ENCODE measurements around the gene PUS1. TPM values are rescaled to one million over a fixed set of nuclear protein-coding genes. Genes with fewer than 3 reads are reported as not detected.

PUS1 gene
- total and polyA plus RNA-seq, 10 of the 15 experiments (the other 5 are each of a cell fraction or from before 2014, with no cell fraction given): 1.3 to 74.2 (median 25.4) TPM

DNA sequence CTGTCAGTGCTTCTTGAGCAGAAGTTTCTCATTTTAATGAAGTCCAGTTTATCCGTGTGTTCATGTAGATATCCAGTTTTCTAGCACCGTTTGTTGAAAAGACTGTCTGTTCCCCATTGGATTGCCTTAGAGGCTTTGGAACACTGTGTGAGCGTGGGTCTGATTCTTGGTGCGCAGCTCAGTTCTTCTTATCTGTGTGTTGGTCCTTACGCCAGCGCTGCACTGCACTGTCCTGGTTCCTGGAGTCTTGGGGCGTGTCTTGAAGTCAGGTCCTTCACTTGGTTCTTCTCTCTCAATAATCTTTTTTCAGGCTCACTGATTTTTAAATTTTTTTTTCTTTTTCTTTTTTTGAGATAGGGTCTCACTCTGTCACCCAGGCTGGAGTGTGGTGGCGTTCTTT, 46.2 kb downstream of the PUS1 start:
- WGBS (ENCODE audit: insufficient coverage, insufficient replicate concordance, low lambda C conversion rate, missing lambda C conversion rate): 99% methylated on average over 8 of the region's 8 CpGs
- no peaks in the 10 kb centered on the region for H3K4me1 ChIP-seq (ENCODE audit: control insufficient read depth, insufficient read depth, low read length)
- intact Hi-C loops (cut with micrococcal nuclease; ENCODE audit: unreplicated experiment) (no loop called here), in situ Hi-C loops (cut with MboI) (no loop called here)
- DNase-seq (ENCODE audit: low read depth, low spot score) (no peak), FAIRE-seq (no peak), ATAC-seq (no peak)
- peaks cover 4% of the 10 kb centered on the region; the same call in 1 of the 2 replicates for H3K79me2 ChIP-seq (ENCODE audit: control insufficient read depth, insufficient read depth, low read length)
- no peaks in the 10 kb centered on the region; the same call in 1 of the 2 replicates for H4K20me1 ChIP-seq (ENCODE audit: control insufficient read depth, insufficient read depth)
- no peaks in the 10 kb centered on the region for H3K9me3 ChIP-seq (replicated peaks; ENCODE audit: control insufficient read depth, insufficient read depth, low read length)
- H3K27ac ChIP-seq (ENCODE audit: control insufficient read depth, insufficient read depth): no peak overlapping the region
- peaks cover 2 to 4% of the 10 kb centered on the region in 2 experiments; a peak in 3 of 4 replicates for H3K36me3 ChIP-seq (ENCODE audit: control insufficient read depth in 2 of 2, insufficient read depth in 2 of 2, low read length in 1 of 2)
- no peaks in the 10 kb centered on the region for H3K27me3 ChIP-seq (replicated peaks in 1 of 2; ENCODE audit: control insufficient read depth in 2 of 2, insufficient read depth in 2 of 2, low read length in 1 of 2)
- no TSS peak for BruUV-seq (replicated peaks)
- H3K4me3 ChIP-seq: no peak overlapping the region
- TF ChIP-seq RUNX3 (IDR thresholded peaks at IDR 0.05; ENCODE audit: low read length) (no peak), TBL1XR1 (IDR thresholded peaks at IDR 0.05; ENCODE audit: low read depth, low read length) (no peak), SUZ12 (IDR thresholded peaks at IDR 0.05; ENCODE audit: unreplicated experiment) (no peak), MTA2 (IDR thresholded peaks at IDR 0.05; ENCODE audit: low read depth) (no peak), SMC3 (IDR thresholded peaks at IDR 0.05; ENCODE audit: borderline replicate concordance, low read length) (no peak), CBFB (IDR thresholded peaks at IDR 0.05; ENCODE audit: low read depth) (no peak), YBX1 (IDR thresholded peaks at IDR 0.05) (no peak), BMI1 (IDR thresholded peaks at IDR 0.05; ENCODE audit: borderline replicate concordance) (no peak), ASH2L (IDR thresholded peaks at IDR 0.05; ENCODE audit: borderline replicate concordance, low read depth) (no peak), MEF2B (IDR thresholded peaks at IDR 0.05; ENCODE audit: partially characterized antibody, poor library complexity, severe bottlenecking) (no peak), NR2F1 (conservative IDR thresholded peaks at IDR 0.05) (no peak), TCF7 (IDR thresholded peaks at IDR 0.05; ENCODE audit: borderline replicate concordance) (no peak), ATF7 (IDR thresholded peaks at IDR 0.05; ENCODE audit: low read depth) (no peak), ZNF384 (IDR thresholded peaks at IDR 0.05; ENCODE audit: borderline replicate concordance, low read depth, low read length) (no peak)
- TF ChIP-seq, protein P1, sequence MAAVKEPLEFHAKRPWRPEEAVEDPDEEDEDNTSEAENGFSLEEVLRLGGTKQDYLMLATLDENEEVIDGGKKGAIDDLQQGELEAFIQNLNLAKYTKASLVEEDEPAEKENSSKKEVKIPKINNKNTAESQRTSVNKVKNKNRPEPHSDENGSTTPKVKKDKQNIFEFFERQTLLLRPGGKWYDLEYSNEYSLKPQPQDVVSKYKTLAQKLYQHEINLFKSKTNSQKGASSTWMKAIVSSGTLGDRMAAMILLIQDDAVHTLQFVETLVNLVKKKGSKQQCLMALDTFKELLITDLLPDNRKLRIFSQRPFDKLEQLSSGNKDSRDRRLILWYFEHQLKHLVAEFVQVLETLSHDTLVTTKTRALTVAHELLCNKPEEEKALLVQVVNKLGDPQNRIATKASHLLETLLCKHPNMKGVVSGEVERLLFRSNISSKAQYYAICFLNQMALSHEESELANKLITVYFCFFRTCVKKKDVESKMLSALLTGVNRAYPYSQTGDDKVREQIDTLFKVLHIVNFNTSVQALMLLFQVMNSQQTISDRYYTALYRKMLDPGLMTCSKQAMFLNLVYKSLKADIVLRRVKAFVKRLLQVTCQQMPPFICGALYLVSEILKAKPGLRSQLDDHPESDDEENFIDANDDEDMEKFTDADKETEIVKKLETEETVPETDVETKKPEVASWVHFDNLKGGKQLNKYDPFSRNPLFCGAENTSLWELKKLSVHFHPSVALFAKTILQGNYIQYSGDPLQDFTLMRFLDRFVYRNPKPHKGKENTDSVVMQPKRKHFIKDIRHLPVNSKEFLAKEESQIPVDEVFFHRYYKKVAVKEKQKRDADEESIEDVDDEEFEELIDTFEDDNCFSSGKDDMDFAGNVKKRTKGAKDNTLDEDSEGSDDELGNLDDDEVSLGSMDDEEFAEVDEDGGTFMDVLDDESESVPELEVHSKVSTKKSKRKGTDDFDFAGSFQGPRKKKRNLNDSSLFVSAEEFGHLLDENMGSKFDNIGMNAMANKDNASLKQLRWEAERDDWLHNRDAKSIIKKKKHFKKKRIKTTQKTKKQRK (IDR thresholded peaks at IDR 0.05; ENCODE audit: low read depth, low read length): no peak
- TF ChIP-seq, protein P2, sequence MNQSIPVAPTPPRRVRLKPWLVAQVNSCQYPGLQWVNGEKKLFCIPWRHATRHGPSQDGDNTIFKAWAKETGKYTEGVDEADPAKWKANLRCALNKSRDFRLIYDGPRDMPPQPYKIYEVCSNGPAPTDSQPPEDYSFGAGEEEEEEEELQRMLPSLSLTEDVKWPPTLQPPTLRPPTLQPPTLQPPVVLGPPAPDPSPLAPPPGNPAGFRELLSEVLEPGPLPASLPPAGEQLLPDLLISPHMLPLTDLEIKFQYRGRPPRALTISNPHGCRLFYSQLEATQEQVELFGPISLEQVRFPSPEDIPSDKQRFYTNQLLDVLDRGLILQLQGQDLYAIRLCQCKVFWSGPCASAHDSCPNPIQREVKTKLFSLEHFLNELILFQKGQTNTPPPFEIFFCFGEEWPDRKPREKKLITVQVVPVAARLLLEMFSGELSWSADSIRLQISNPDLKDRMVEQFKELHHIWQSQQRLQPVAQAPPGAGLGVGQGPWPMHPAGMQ (IDR thresholded peaks at IDR 0.05; ENCODE audit: borderline replicate concordance): no peak
- TF ChIP-seq, protein P3, sequence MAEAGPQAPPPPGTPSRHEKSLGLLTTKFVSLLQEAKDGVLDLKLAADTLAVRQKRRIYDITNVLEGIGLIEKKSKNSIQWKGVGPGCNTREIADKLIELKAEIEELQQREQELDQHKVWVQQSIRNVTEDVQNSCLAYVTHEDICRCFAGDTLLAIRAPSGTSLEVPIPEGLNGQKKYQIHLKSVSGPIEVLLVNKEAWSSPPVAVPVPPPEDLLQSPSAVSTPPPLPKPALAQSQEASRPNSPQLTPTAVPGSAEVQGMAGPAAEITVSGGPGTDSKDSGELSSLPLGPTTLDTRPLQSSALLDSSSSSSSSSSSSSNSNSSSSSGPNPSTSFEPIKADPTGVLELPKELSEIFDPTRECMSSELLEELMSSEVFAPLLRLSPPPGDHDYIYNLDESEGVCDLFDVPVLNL (IDR thresholded peaks at IDR 0.05; ENCODE audit: low read depth, low read length): no peak
- no peak overlapping the region for H2AFZ ChIP-seq (ENCODE audit: control insufficient read depth, low read depth, low read length)
- ChIA-PET SMC1A (ENCODE audit: uncharacterized antibody, unreplicated experiment) (no interaction called here), CTCF (no interaction called here), RAD21 (ENCODE audit: unreplicated experiment) (no interaction called here), POLR2A (no interaction called here)
- no peak overlapping the region for H3K4me2 ChIP-seq (ENCODE audit: control insufficient read depth, insufficient read depth)
- H3K9ac ChIP-seq (ENCODE audit: control insufficient read depth, insufficient read depth, low read length): no peak overlapping the region

Measured in GM12878 (cell line).